NCI-H345 (cell line): ENCODE measurements around the gene CCDC40.
"Not testable (repeated sequence)": the region's sequence is repeated elsewhere in the genome, so short reads cannot be mapped to it uniquely, and the experiment has no call there.

Experiments
- DNase-seq: peaks from one replicate; lab custom pipeline; 2025; lab: John Stamatoyannopoulos, UW

Gene CCDC40

GRCh38 chr17:80021600-80021999 lies 14.8 kb upstream of the CCDC40 start:
- DNase-seq: no peak

- DNase-seq: no peak
These were observed 12.8 kb upstream of the CCDC40 start for GRCh38 chr17:80023481-80024205.

DNA sequence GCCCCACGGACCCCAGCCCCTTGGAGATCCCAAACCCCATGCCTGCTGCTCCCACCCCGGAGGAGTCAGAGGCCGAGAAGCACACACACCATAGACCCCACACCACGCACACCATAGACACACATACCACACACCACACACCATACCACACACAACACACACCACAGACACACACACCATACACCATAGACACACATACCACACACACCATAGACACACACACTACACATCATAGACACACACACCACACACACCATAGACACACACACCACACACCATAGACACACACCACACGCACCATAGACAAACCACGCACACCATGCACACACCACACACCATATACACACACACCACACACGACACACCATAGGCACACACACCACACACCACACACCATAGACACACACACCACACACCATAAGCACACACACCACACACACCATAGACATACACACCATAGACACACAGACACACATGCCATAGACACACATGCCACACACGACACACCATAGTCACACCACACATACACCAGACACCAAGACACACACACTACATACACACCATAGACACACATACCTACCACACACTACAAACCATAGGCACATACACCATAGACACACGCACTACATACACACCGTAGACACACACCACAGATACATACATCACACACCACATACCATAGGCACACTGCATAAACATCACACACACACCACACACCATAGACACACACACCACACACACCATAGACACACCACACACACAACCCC lies 12.1 kb upstream of the CCDC40 start:
- DNase-seq: no peak

GRCh38 chr17:80025140-80025539 lies 11.3 kb upstream of the CCDC40 start:
- peak; percentile 84 for DNase-seq

- DNase-seq: peak; percentile 74
These were observed 10.6 kb upstream of the CCDC40 start for GRCh38 chr17:80025796-80026195.

GRCh38 chr17:80026359-80027042 lies 9.9 kb upstream of the CCDC40 start:
- DNase-seq: peak; percentile 79

DNA sequence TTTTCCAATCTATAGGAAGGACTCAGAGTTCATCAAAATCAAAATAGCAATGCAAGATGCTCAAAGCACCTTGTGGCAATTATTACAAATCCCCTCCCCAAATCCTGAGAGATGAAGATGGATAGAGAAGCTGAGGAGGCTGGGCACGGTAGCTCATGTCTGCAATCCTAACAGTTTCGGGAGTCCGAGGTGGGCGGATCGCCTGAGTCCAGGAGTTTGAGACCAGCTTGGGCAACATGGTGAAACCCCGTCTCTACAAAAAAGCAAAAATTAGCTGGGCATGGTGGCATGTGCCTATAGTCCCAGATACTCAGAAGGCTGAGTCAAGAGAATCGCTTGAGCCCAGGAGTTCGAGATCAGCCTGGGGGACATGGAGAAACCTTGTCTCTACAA lies 9.4 kb upstream of the CCDC40 start:
- DNase-seq: no peak

GRCh38 chr17:80028030-80028429 lies 8.4 kb upstream of the CCDC40 start:
- DNase-seq: peak; percentile 72

DNA sequence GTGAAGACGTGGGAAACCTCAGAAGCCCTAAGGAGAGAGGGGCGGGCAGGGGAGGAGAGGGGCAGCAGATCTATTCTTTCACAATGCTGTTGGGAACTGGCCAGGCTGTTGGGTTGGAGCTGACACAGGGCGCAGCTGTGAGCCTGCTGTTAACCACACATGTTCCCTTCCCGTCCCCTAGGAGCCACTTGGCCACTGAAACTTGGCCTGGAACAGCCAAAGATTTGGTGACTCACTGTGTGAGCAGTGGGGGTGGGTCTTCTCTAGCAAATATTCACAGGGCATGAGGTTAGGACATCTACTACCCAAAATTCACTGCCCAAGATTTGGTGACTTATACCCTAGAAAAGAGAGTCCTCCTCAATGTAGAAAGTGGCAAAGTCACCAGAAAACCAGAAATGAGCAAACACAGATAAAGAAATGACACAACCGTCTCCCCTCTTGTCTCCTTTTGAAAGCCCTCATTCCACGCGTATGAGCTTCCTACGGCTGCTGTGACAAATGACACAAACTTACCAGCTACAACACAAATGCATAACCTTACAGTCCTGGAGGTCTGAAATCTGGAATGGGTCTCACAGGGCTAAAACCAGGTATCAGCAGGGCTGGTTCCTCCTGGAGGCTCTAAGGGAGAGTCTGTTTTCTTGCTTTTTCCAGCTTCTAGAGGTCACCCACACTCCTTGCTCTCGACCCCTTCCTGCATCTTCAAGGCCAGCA lies 7.0 kb upstream of the CCDC40 start:
- DNase-seq: no peak

GRCh38 chr17:80030730-80031410 lies 5.6 kb upstream of the CCDC40 start:
- DNase-seq: peak; percentile 72

GRCh38 chr17:80031691-80032430 lies 4.6 kb upstream of the CCDC40 start:
- DNase-seq: no peak

DNA sequence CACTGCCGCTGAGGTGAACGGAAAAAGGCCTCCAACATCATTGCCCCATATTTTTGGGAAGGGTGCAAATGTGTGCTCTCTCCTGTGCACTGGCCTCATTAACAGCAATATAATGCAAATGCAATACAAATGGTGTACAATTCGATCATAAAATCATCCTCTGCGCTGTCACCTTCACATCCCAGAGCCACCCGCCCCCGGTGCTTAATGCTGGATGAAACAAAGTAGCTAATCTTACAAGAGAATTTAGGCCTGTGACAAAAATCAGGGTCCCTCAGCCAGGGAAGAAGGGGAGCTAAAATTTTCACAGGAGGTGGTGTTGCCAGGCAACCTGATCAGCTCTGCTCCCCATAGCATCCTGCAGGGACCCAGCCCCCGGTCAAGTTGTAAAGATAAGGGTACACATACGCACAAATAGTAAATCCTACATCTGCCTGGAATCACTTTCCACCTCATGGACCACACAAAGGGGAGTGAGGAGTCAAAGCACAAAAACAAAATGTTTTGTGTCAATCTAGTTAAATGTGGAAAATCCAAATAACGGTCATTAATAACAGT lies 3.7 kb upstream of the CCDC40 start:
- DNase-seq: no peak

GRCh38 chr17:80033840-80034239 lies 2.6 kb upstream of the CCDC40 start:
- DNase-seq: no peak

GRCh38 chr17:80034791-80035686 lies 1.4 kb upstream of the CCDC40 start:
- no peak for DNase-seq

DNA sequence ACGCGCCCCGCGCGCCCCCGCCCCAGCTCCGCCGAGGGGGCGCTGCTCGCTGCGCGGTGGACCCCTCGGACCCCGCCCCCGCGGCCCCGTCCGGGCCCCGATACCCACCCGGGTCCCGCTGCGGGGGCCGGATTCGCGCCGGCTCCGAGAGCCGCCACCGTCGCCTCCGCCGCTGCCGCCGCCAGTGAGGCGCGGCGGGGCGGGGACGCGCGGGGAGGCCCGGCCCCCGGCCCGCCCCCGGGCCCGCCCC lies 830 bp upstream of the CCDC40 start, which contains the start of gene TBC1D16:
TBC1D16 (minus strand) TSS at position 186 of the 250 bp plus-strand sequence. CDS start 22,325 bp downstream, outside the sequence.
- no peak for DNase-seq

- peak; percentile 81 for DNase-seq
These were observed 454 bp downstream of the CCDC40 start for GRCh38 chr17:80036715-80037477.

- DNase-seq: no peak
These were observed 7.5 kb downstream of the CCDC40 start for GRCh38 chr17:80043963-80044362.

- peak; percentile 85 for DNase-seq
These were observed 9.3 kb downstream of the CCDC40 start for GRCh38 chr17:80045703-80046102.

DNA sequence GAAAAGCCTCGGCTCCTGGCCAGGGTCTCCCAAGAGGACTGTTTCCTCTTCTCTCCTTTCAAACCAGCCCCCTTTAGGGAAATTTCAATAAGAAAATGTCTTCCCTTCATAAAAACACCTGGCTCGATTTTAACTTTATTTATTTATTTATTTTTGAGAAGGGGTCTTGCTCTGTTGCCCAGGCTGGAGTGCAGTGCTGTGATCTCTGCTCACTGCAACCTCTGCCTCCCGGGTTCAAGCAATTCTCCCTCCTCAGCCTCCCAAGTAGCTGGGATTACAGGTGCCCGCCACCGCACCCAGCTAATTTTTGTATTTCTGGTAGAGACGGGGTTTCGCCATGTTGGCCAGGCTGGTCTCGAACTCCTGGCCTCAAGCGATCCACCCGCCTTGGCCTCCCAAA lies 10.3 kb downstream of the CCDC40 start:
- DNase-seq: not testable (repeated sequence)
